T-helper 1 cell treated with Interleukin-12 subunit alpha and Interleukin-12 subunit beta and Interleukin-4 antibody, amounts not matched to agents 30 μg/mL and 1 μg/mL, for 36 hours (primary cell): Measurements from ENCODE around the gene ZRSR2.
"Not testable (repeated sequence)": the region's sequence is repeated elsewhere in the genome, so short reads cannot be mapped to it uniquely, and the experiment has no call there.

Experiments used
- H3K27ac Mint-ChIP-seq: one replicate; pipeline ENCODE4 v1.8.0; 2021; ENCODE audit warnings: mild to moderate bottlenecking, mixed read lengths
- H3K27me3 Mint-ChIP-seq: one replicate; pipeline ENCODE4 v1.8.0; 2021; ENCODE audit warnings: low read depth, mixed read lengths
- H3K36me3 Mint-ChIP-seq: one replicate; pipeline ENCODE4 v1.8.0; 2021; ENCODE audit warnings: low read depth, mixed read lengths
- H3K4me1 Mint-ChIP-seq: one replicate; pipeline ENCODE4 v1.8.0; 2021; ENCODE audit warnings: low read depth, mixed read lengths
- H3K4me3 Mint-ChIP-seq: one replicate; pipeline ENCODE4 v1.8.0; 2021; ENCODE audit warnings: mild to moderate bottlenecking, moderate library complexity, mixed read lengths
- H3K9me3 Mint-ChIP-seq: one replicate; pipeline ENCODE4 v1.8.0; 2021; ENCODE audit warnings: mixed read lengths

Gene ZRSR2, protein sequence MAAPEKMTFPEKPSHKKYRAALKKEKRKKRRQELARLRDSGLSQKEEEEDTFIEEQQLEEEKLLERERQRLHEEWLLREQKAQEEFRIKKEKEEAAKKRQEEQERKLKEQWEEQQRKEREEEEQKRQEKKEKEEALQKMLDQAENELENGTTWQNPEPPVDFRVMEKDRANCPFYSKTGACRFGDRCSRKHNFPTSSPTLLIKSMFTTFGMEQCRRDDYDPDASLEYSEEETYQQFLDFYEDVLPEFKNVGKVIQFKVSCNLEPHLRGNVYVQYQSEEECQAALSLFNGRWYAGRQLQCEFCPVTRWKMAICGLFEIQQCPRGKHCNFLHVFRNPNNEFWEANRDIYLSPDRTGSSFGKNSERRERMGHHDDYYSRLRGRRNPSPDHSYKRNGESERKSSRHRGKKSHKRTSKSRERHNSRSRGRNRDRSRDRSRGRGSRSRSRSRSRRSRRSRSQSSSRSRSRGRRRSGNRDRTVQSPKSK

DNA sequence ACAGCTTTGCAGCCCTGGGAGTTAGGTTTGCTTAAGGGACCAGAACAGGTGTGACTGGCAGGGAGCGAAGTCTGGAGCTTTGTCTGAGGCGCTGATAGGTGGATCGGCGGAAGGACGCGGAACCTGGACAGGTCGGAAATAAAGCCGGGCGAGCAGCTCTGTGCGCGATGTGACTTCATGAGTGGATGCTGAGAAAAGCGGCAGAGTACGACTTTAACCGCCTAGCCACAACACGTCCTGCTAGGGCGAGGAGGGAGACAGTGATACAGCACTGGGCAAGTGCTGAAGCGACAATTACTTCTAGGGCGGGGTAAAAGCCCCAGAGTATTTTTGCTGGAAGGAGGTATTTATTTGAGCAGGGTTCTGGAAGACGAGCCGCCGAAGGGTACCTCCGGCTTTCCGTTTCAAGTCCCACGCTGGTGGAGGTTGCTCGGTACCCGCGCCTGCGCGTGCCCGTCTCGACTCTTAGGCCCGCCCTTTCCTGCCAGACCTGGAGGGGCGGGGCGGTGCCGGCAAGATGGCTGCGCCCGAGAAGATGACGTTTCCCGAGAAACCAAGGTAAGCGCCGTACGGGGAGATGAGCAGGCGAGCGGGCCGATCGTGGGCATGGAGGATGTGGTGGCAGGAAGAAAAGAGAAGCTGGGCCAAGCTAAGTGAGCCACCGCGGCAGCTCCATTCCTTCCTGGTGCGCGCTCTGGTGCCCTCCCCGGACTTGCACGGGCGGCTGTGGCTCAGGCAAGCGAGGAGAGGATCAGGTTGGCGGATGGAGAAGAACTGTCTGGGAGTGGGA, at the start of gene ZRSR2:
Gene ZRSR2, plus strand, starts transcription at position 506 of the 790 bp plus-strand sequence. Its CDS starts 12 bp downstream, at position 518.
- Mint-ChIP-seq H3K36me3 (peaks cover 8% of the 10 kb centered on the region), H3K27ac (no peak within 1 kb of the TSS), H3K4me1 (peaks cover 14% of the 10 kb centered on the region), H3K4me3 (no peak within 1 kb of the TSS), H3K27me3 (no peaks in the 10 kb centered on the region), H3K9me3 (no peaks in the 10 kb centered on the region)

DNA sequence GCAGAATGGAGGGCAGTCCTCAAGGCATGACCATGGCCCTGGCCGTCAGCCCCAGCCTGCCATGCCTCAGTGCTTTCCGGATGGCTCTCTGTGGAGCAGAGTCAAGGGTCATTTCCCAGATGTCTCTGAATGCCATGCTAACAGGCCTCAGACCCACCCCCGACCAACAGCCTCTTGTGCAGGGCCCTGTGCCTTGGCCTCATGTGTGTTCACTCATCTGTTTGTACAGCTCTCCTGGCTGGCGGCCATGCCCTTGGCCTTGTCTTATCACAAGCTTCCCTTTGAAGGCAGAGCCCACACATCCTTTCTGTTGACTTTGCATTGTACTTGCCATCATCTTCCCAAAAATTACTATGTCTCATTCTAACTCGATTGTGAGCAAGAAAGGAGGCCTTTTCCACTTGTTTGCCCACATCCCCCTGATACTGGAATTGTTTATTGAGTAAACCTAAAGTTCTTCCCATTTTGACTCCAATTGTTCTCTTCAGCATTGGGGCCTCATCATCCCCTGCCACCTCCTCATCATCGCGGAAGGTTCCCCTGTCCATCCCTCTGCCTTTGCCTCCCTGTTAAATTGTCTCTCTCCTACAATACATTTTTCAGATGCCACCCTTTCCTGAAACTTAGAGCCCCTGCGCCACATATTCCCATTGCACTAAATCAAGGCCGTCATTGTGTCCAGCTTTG, 46.0 kb upstream of the ZRSR2 start:
- H3K27ac Mint-ChIP-seq: no peak overlapping the region
- H3K36me3 Mint-ChIP-seq: peaks cover 13% of the 10 kb centered on the region
- H3K4me3 Mint-ChIP-seq: no peak overlapping the region
- H3K9me3 Mint-ChIP-seq: no peaks in the 10 kb centered on the region
- H3K27me3 Mint-ChIP-seq: no peaks in the 10 kb centered on the region
- H3K4me1 Mint-ChIP-seq: peaks cover 17% of the 10 kb centered on the region

DNA sequence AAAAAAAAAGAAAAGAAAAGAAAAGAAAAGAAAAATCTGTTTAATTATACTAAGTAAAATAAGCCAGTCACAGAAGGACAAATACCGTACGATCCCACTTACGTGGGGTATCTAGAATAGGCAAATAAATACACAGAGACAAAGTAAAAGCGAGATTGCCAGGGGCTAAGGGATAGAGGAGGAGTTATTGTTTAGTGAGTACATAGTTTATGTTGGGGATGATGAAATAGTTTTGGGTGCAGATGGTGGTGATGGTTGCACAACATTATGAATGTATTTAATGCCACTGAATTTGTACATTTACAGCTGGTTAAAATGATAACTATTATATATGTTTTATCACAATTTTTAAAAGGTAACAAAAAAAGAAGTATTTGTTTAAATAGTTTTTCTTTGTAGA, 45.1 kb upstream of the ZRSR2 start:
- Mint-ChIP-seq H3K9me3 (no peaks in the 10 kb centered on the region), H3K27me3 (no peaks in the 10 kb centered on the region), H3K36me3 (peaks cover 15% of the 10 kb centered on the region), H3K4me1 (peaks cover 24% of the 10 kb centered on the region), H3K27ac (peak overlapping the region; percentile 41), H3K4me3 (no peak overlapping the region)

DNA sequence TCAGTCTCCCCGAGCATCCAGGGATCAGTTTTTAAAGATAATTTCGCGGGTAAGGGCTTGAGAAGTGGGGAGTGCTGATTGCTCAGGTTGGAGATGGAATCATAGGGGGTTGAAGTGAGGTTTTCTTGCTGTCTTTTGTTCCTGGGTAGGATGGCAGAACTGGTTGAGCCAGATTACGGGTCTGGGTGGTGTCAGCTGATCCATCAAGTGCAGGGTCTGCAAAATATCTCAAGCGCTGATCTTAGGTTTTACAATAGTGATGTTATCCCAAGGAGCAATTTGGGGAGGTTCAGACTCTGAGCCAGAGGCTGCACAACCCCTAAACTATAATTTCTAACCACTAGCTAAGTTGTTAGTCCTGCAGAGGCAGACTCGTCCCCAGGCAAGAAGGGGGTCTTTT, 43.6 kb upstream of the ZRSR2 start:
- H3K27ac Mint-ChIP-seq, H3K27me3 Mint-ChIP-seq, H3K9me3 Mint-ChIP-seq, H3K4me3 Mint-ChIP-seq: not testable (repeated sequence)
- peaks cover 36% of the 10 kb centered on the region for H3K4me1 Mint-ChIP-seq
- peaks cover 15% of the 10 kb centered on the region for H3K36me3 Mint-ChIP-seq

DNA sequence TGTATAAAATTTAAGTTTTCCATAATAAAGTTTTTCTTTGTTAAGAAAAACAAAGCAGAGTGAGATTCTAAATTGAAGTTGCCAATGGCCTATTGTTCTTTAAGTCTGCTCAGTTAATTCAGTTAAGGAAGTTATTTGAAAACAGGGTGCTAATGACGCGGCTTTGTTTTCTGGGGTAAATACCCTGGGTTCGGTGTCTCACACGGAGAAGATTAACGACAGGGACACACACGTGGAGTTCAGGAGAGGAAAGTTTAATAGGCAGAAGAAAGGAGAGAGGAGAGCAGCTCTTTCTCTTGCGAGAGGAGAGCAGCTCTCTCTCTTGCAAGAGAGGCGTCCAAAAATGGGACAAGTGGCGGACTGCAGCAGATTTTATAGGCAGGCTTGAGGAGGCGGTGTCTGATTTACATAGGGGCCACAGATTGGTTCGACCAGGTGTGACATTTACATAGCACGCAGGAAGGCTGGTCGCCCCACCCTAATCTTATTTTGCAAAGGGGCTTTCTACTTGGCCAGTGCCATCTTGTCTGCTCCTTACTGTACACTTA, 42.6 kb upstream of the ZRSR2 start:
- peaks cover 33% of the 10 kb centered on the region for H3K4me1 Mint-ChIP-seq
- peaks cover 12% of the 10 kb centered on the region for H3K36me3 Mint-ChIP-seq
- no peaks in the 10 kb centered on the region for H3K9me3 Mint-ChIP-seq
- H3K4me3 Mint-ChIP-seq: no peak overlapping the region
- H3K27me3 Mint-ChIP-seq: no peaks in the 10 kb centered on the region
- H3K27ac Mint-ChIP-seq: peak overlapping the region; percentile 34

DNA sequence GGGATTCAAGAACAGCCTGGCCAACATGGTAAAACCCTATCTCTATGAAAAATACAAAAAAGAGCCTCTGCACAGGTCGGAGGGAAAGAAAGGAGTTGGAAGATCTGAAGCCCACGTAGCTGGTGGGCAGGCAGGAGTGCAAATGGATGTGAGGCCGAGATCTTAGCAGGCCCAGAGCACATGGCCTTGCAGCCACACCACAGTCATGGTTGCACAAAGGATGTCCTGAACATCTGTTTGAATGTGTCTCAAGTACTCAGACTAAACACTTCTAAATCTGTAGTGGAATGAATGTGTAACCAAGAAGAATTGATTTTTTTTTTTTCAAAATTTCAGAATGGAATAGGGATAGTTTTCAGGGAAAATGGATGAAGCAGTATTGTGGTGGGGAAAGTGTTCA, 41.4 kb upstream of the ZRSR2 start:
- Mint-ChIP-seq H3K4me3 (no peak overlapping the region), H3K4me1 (peaks cover 33% of the 10 kb centered on the region), H3K27me3 (no peaks in the 10 kb centered on the region), H3K36me3 (peaks cover 7% of the 10 kb centered on the region), H3K9me3 (no peaks in the 10 kb centered on the region), H3K27ac (peak overlapping the region; percentile 93)

DNA sequence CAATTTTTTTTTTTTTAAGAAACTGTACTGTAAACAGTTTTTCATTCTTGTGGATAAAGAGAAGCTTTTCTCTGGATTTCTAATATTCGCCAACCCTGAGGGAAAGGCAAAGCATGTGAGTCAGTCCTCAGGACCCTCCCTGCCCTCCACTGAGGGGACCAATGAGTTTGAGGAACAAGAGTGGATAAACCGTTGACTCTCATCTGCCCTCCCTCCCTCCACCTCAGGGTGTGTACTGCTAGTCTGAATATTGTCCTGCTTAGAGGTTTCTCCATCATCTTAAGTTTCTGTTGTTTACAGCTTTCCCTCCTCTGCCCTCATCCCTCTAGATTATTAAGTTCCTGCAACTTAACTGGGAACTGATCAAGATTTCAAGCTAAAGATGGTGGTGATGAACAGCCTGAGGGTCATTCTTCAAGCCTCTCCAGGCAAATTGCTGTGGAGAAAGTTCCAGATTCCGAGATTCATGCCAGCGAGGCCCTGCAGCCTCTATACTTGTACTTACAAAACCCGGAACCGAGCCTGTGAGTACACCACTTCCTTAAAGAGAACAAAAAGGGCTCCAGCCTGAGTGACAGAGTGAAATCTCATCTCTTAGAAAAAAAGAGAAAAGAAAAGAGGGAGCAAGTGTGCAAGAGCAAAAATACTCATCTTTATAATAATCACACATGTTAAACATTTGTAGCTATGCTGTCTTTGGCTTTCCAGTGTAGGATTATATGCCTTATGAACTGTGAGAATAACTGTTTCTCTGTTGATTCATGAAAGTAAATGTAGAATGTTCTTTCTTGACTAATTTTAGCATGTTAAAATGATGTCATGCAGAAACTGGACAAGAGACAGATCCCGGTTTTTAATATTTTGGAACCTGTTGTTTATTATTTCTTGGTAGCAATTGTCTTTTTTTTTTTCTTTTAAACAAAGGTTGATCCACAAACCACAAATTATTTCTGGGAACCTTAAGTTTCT, 40.4 kb upstream of the ZRSR2 start:
- no peaks in the 10 kb centered on the region for H3K9me3 Mint-ChIP-seq
- peaks cover 5% of the 10 kb centered on the region for H3K36me3 Mint-ChIP-seq
- peak overlapping the region; percentile 93 for H3K27ac Mint-ChIP-seq
- H3K4me1 Mint-ChIP-seq: peaks cover 29% of the 10 kb centered on the region
- H3K27me3 Mint-ChIP-seq: no peaks in the 10 kb centered on the region
- H3K4me3 Mint-ChIP-seq: peak overlapping the region; percentile 71

DNA sequence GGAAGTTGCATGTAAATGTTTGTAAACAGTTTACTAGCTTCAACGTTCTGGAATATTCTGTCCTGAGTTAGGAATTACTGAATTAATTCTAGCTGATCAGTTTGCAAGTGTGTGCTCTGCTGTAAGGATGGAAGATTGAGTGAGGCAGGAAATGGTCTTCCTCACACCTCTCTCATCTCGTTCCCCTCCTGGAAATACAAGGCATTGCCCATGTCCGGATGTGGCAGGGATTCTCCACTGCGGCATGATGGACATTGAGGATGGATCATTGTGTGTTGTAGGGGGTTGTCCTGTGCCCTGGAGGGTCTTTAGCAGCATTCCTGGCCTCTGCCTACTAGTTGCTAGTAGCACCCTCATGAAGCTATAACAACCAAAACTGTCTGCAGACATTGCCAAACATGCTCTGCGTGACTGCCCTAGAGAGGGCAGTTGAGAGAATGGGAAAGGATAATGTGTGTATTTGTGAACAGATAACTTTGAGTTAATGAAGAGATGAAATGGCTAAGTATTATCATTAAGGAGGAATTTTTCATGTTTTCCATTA, 39.6 kb upstream of the ZRSR2 start:
- Mint-ChIP-seq H3K4me3 (peak overlapping the region; percentile 71), H3K27me3 (no peaks in the 10 kb centered on the region), H3K27ac (peak overlapping the region; percentile 93), H3K4me1 (peaks cover 29% of the 10 kb centered on the region), H3K9me3 (no peaks in the 10 kb centered on the region), H3K36me3 (peaks cover 5% of the 10 kb centered on the region)

DNA sequence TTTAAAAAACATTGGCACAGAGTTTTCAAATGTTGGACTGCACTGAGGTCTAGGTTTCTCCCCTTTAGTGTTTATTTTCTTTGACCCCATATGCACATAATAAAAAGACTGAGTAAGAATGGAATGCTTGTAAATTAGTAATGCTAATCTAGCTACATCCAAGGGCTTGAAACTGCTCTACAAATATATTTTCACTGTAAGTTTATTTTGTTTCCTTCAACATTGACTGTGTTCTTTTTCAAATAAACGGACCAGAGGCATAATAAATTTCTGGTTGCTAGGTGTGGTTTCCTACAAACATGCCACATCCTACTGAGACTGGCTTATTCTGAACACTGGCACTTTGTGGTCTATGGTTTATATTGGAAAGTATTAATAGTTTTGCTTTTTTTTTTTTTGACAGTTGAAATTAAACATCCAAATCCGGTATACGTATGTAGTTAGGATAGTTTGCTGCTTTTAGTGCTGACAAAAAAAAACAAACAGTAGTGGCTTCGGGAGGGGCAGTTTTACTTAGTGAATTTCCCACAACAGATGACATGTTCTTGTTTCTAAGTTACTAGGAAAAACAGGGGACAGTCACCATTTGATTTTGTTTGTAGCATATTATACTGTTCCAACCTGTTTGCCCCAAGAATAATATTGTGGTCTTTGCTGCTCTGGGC, 39.0 kb upstream of the ZRSR2 start:
- Mint-ChIP-seq H3K9me3 (no peaks in the 10 kb centered on the region), H3K27me3 (no peaks in the 10 kb centered on the region), H3K36me3 (peaks cover 5% of the 10 kb centered on the region)

DNA sequence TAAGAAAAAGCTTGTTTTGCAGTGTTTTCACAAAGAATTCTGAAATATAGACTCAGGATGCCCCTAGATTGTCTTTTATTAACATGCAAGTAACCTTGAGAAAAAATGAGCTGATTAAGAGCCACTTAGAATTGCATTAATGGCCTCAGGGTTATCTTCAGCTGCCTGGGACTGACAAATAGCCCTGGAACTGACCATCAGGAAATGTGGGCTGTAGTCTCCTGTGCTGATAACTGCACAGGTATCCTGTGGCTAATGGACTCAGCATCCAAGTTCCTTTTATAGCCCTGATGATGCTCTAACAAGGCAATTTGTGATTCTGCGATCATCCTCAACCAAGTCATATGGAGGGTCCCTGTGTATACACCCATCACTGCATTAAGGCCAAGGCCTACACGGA, 35.2 kb upstream of the ZRSR2 start:
- Mint-ChIP-seq H3K4me1 (peaks cover 25% of the 10 kb centered on the region), H3K36me3 (peaks cover under 1% of the 10 kb centered on the region), H3K27ac (no peak overlapping the region), H3K4me3 (no peak overlapping the region), H3K9me3 (no peaks in the 10 kb centered on the region), H3K27me3 (no peaks in the 10 kb centered on the region)

More for the DNA sequence above, 39.0 kb upstream of the ZRSR2 start:
- peaks cover 29% of the 10 kb centered on the region for H3K4me1 Mint-ChIP-seq
- peak overlapping the region; percentile 71 for H3K4me3 Mint-ChIP-seq
- H3K27ac Mint-ChIP-seq: peak overlapping the region; percentile 93

DNA sequence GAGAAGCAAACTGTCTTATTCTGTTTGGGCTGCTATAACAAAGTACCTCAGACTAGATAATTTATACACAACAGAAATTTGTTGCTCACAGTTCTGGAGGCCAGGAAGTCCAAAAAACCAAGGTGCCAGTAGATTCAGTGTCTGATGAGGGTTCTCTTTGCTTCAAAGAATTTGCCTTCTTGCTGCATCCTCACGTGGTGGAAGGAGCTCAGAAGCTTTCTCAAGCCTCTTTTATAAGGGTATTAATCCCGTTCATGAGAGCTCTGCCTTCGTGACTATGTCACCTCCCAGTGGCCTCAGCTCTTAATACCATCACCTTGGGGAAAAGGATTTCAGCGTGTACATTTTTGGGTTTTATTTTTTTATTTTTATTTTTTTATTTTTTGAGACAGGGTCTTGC, 32.1 kb upstream of the ZRSR2 start:
- H3K27me3 Mint-ChIP-seq: no peaks in the 10 kb centered on the region
- H3K4me1 Mint-ChIP-seq: peaks cover 10% of the 10 kb centered on the region
- H3K9me3 Mint-ChIP-seq: no peaks in the 10 kb centered on the region
- H3K36me3 Mint-ChIP-seq: no peaks in the 10 kb centered on the region
- H3K27ac Mint-ChIP-seq: no peak overlapping the region
- H3K4me3 Mint-ChIP-seq: no peak overlapping the region

DNA sequence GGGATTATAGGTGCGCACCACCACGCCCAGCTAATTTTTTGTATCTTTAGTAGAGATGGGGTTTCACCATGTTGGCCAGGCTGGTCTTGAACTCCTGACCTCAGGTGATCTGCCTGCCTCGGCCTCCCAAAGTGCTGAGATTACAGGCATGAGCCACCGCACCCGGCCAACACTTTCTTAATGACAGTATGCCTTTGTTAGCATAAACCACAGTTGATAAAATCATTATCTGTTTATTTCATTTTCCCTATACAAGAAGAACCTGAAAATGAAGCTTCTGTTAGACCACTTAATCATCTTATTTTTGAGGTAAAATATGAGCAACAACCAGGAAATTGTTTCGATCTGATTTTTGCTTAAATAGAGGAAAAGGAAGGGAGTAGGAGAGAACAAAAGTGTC, 30.4 kb upstream of the ZRSR2 start:
- H3K4me3 Mint-ChIP-seq, H3K9me3 Mint-ChIP-seq, H3K27ac Mint-ChIP-seq, H3K27me3 Mint-ChIP-seq, H3K36me3 Mint-ChIP-seq: not testable (repeated sequence)
- peaks cover 10% of the 10 kb centered on the region for H3K4me1 Mint-ChIP-seq
